Small intestine (tissue), 7 donors: ENCODE results near the gene TM2D1. TPM values are rescaled to one million over a fixed set of nuclear protein-coding genes. Genes with fewer than 3 reads are reported as not detected.
"Not testable (repeated sequence)": the region's sequence is repeated elsewhere in the genome, so short reads cannot be mapped to it uniquely, and the experiment has no call there.

Experiments
- DNase-seq, 2 donors: peaks; one replicate each; pipeline versions ENCODE4 v3.0.0 to v3.0.0-alpha.2; 2013
- FAIRE-seq: peaks from 2 replicates; lab custom pipeline; 2012; peaks lifted over from hg19 to GRCh38; lab: Jason Lieb, UNC
- H3K27ac ChIP-seq, 3 donors: one replicate each; pipeline ENCODE4 v1.5.1; 2013; ENCODE audit warnings: low read length in 2 of 3, mild to moderate bottlenecking in 2 of 3, control low read depth in 1 of 3, inconsistent platforms in 1 of 3, low read depth in 1 of 3, moderate library complexity in 1 of 3
- H3K27me3 ChIP-seq, 3 donors: one replicate each; pipeline ENCODE4 v1.6.1; 2013; ENCODE audit warnings: low read length in 3 of 3, inconsistent platforms in 1 of 3; ENCODE audit not compliant: control insufficient read depth in 3 of 3, insufficient read depth in 3 of 3
- H3K36me3 ChIP-seq, 3 donors: one replicate each; pipeline ENCODE4 v1.6.1; 2013; ENCODE audit warnings: low read length in 3 of 3, inconsistent platforms in 1 of 3, low read depth in 1 of 3, mild to moderate bottlenecking in 1 of 3, moderate library complexity in 1 of 3; ENCODE audit not compliant: control insufficient read depth in 3 of 3, insufficient read depth in 2 of 3
- H3K4me1 ChIP-seq, 3 donors: one replicate each; pipeline ENCODE4 v1.6.1; 2013; ENCODE audit warnings: low read length in 2 of 3, inconsistent platforms in 1 of 3, low read depth in 1 of 3, mild to moderate bottlenecking in 1 of 3, moderate library complexity in 1 of 3; ENCODE audit not compliant: control insufficient read depth in 3 of 3, insufficient read depth in 2 of 3
- H3K4me3 ChIP-seq, 3 donors: one replicate each; pipeline ENCODE4 v1.5.1; 2013; ENCODE audit warnings: low read length in 3 of 3, control low read depth in 1 of 3, inconsistent platforms in 1 of 3, low read depth in 1 of 3, mild to moderate bottlenecking in 1 of 3, moderate library complexity in 1 of 3
- H3K9me3 ChIP-seq, 2 donors: one replicate each; pipeline ENCODE4 v1.6.1; 2013; ENCODE audit warnings: low read depth in 1 of 2, low read length in 1 of 2; ENCODE audit not compliant: control insufficient read depth in 2 of 2, insufficient read depth in 1 of 2
- WGBS, 3 donors: extraction: QIAGEN DNeasy Blood & Tissue Kit; methylation state at CpG; one replicate each; pipeline ENCODE4 v1.1.7; 2013; 5-methylcytosine and 5-hydroxymethylcytosine counted together
- polyA plus RNA-seq, 4 donors: library from polyadenylated mRNA; stranded (reverse) in 3 of 4; unstranded in 1 of 4; fragments of 200-250 nt in 3 of 4; fragments of 120-200 nt in 1 of 4; gene quantifications; one replicate each; pipeline versions ENCODE4 v1.2.1 to v1.2.3, GENCODE V29; 2013
- donor health status: healthy with polysubstance abuse.
- donor health status: control.
- donor health status: control.
- donor health status: Bipolar disorder and iron deficiency.
- donor health status: healthy.

The TM2D1 gene
- polyA plus RNA-seq, 4 donors, result 7.4 to 50.6 (median 21.3) TPM

- DNase-seq (no peak), FAIRE-seq (no peak)
- no peaks in the 10 kb centered on the region for H3K9me3 ChIP-seq
- H3K36me3 ChIP-seq, result no peaks in the 10 kb centered on the region
- H3K27me3 ChIP-seq, result no peaks in the 10 kb centered on the region
- H3K4me3 ChIP-seq, result peak overlapping the region in 2 of 3 donors; percentile 69 to 100
- H3K4me1 ChIP-seq, result peaks cover 0 to under 1% (median under 1%) of the 10 kb centered on the region in 3 donors
- WGBS, 3 donors, result 66 to 83% (median 79%) methylated on average over 19 of the region's 19 CpGs
- peak overlapping the region in 1 of 3 donors; percentile 90 for H3K27ac ChIP-seq
These were observed 16.1 kb upstream of the TM2D1 start for GRCh38 chr1:61740751-61741700.

GRCh38 chr1:61732726-61733125 is 7.8 kb upstream of the TM2D1 start:
- WGBS, 3 donors, result 64 to 75% (median 70%) methylated on average over 3 of the region's 3 CpGs
- Histone ChIP-seq H3K36me3 (no peaks in the 10 kb centered on the region), H3K4me1 (no peaks in the 10 kb centered on the region), H3K9me3 (no peaks in the 10 kb centered on the region), H3K27ac (no peak overlapping the region), H3K4me3 (no peak overlapping the region), H3K27me3 (no peaks in the 10 kb centered on the region)
- DNase-seq (no peak), FAIRE-seq (no peak)

GRCh38 chr1:61730679-61731078 is 5.7 kb upstream of the TM2D1 start:
- DNase-seq, H3K36me3 ChIP-seq, H3K4me3 ChIP-seq, H3K4me1 ChIP-seq, H3K27me3 ChIP-seq, H3K9me3 ChIP-seq, FAIRE-seq, H3K27ac ChIP-seq: not testable (repeated sequence)
- 0 to 39% (median 6%) methylated on average over 1 of the region's 1 CpG for WGBS, 3 donors

GRCh38 chr1:61727544-61727943 is 2.6 kb upstream of the TM2D1 start:
- no peaks in the 10 kb centered on the region for H3K27me3 ChIP-seq
- WGBS, 3 donors, result 76 to 87% (median 87%) methylated on average over 3 of the region's 3 CpGs
- H3K36me3 ChIP-seq, result no peaks in the 10 kb centered on the region
- H3K9me3 ChIP-seq, result no peaks in the 10 kb centered on the region
- peaks cover 2 to 3% (median 2%) of the 10 kb centered on the region in 3 donors for H3K4me1 ChIP-seq
- no peak overlapping the region for H3K4me3 ChIP-seq
- DNase-seq, result no peak
- H3K27ac ChIP-seq, result no peak overlapping the region
- no peak for FAIRE-seq

GRCh38 chr1:61724506-61724812 is 482 bp downstream of the TM2D1 start:
- peaks cover 0 to 9% (median 3%) of the 10 kb centered on the region in 3 donors for H3K36me3 ChIP-seq
- H3K4me3 ChIP-seq, result peak overlapping the region; percentile 59 to 99 (median 77)
- peaks cover 2 to 3% (median 2%) of the 10 kb centered on the region in 3 donors for H3K4me1 ChIP-seq
- H3K27ac ChIP-seq, result peak overlapping the region; percentile 75 to 87 (median 85)
- WGBS, 3 donors, result 0 to 1% (median 0%) methylated on average over 3 of the region's 3 CpGs
- no peaks in the 10 kb centered on the region for H3K27me3 ChIP-seq
- DNase-seq (no peak), FAIRE-seq (no peak)
- no peaks in the 10 kb centered on the region for H3K9me3 ChIP-seq

GRCh38 chr1:61718996-61719663 is 5.8 kb downstream of the TM2D1 start:
- H3K27me3 ChIP-seq, FAIRE-seq, H3K27ac ChIP-seq, DNase-seq, H3K9me3 ChIP-seq, H3K4me1 ChIP-seq, H3K4me3 ChIP-seq: not testable (repeated sequence)
- 95 to 98% (median 95%) methylated on average over 8 of the region's 8 CpGs for WGBS, 3 donors
- H3K36me3 ChIP-seq, result peaks cover 0 to 23% (median 3%) of the 10 kb centered on the region in 3 donors

GRCh38 chr1:61711969-61712368 is 13.0 kb downstream of the TM2D1 start:
- H3K27me3 ChIP-seq, result no peaks in the 10 kb centered on the region
- no peak overlapping the region for H3K27ac ChIP-seq
- H3K4me1 ChIP-seq, result peaks cover 0 to 4% (median 2%) of the 10 kb centered on the region in 3 donors
- FAIRE-seq (no peak), DNase-seq (no peak)
- H3K4me3 ChIP-seq, result no peak overlapping the region
- no peaks in the 10 kb centered on the region for H3K9me3 ChIP-seq
- H3K36me3 ChIP-seq, result peaks cover 4 to 28% (median 8%) of the 10 kb centered on the region in 3 donors

- 92 to 94% (median 94%) methylated on average over 4 of the region's 4 CpGs for WGBS, 3 donors
- not testable (repeated sequence) for H3K4me3 ChIP-seq, H3K27ac ChIP-seq, H3K27me3 ChIP-seq, FAIRE-seq, H3K9me3 ChIP-seq, H3K4me1 ChIP-seq, DNase-seq
- peaks cover 4 to 34% (median 8%) of the 10 kb centered on the region in 3 donors for H3K36me3 ChIP-seq
These were observed 13.7 kb downstream of the TM2D1 start for GRCh38 chr1:61711257-61711656.
